Occipital lobe (tissue), 2 donors: ENCODE results near the gene NCOA3. TPM values are rescaled to one million over a fixed set of nuclear protein-coding genes. Genes with fewer than 3 reads are reported as not detected.

Source experiments
- DNase-seq: peaks from one replicate; lab custom pipeline; 2025; lab: John Stamatoyannopoulos, UW
- total RNA-seq: library from RNA; depleted of rRNA; stranded (reverse); fragments of >200 nt; gene quantifications from one replicate; pipeline ENCODE4 v1.2.3, GENCODE V29; 2014

NCOA3 gene
- total RNA-seq, 1 donor from 2014 or later = 53.2 TPM

DNA sequence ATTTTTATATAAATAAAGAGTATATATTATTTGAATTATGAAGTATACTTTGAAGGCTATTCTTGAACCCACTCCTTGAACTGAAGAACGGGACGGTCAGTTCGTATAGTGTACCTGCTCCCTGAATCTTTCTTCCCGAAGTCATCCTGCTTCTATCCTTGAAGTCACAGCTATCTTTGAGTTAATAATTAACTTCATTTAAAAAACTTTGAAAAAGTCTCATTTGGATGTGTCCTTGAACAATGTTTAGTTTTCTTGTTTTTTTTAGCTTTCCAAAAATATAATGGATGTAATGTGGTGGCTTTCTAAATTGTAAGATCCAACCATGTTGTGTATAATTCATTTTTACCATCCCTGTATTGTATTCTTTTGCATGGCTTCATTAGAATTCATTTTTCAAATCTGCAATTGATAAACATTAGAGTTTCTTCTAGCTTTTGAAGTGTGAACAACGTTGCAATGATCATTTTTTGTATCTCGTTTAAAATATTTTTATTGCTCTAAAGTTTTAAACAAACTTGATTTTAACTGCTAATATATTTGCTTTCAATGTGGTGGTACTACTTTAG is 94.4 kb downstream of the NCOA3 start:
- no peak for DNase-seq

DNA sequence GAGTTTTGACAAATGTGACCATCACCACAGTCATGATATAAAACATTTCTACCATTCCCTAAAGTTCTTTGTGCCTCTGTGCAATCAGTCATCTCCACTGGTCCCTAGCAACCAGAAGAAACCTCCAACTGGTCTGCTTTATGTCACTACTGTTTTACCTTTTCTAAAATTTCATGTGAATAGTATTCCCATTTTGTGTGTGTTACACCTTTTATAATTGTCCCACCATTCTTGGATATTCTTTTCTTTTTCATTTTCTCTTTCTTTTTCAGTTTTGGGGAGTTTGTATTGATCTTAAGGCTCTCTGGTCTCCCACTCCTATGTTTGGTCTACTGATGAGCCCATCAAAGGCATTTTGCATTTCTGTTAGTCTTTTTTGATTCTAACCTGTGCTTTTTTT is 95.4 kb downstream of the NCOA3 start:
- no peak for DNase-seq

DNA sequence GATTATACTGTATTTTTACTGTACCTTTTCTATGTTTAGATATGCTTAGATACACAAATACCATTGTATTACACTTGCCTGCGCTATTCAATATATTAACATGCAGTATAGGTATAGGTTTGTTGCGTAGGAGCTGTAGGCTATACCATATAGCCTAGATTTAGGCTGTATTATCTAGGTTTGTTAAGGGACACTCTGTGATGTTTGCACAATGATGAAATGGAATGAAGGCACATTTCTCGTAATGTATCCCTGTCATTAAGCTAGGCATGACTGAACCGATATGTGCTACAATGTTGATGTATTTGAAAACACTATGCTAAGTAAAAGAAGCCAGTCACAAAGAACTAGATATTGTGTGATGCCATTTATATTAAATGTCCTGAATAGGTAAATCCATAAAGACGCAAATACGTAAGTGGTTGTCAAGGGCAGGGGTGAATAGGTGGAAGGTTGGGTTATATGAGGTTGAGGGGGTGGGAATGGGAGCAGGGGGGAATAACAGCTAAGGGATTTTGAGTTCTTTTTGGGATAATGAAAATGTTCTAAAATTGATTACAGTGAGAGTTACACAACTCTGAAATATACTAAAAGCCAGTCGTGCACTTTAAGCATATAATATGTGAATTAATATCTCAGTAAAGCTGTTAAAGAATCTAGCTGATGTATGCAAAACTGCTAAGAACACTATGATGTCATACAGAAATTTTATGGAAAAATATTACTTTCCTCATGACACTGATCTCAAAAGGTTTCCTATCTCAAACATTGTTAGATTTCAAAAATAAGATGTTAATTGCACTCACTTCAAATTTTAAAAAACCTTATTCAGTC is 97.4 kb downstream of the NCOA3 start:
- no peak for DNase-seq

DNA sequence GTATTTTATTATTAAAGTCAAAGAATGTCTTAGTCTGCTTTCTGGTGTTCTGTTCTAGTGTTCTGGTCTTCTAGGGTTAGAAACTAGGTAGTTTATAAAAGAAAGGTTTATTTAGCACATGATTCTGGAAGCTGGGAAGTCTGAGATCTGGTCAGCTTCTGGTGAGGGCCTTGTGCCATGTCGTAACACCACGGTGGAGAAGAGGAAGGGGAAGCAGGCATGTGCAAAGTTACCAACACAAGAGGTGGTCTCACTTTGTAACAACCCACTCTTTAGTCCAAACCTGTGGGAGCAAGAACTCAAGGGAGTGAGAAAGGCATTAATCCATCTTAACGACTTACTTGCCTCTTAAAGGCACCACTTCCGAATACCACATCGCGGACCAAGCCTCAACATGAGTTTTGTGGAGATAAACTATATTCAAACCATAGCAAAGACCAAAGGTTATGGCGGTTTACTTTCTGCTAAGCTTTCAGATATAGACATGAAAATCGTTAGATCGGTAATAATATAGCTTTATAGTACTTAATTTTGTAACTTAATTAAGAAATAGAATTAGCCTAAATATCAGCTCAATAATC is 99.4 kb downstream of the NCOA3 start:
- DNase-seq = no peak

DNA sequence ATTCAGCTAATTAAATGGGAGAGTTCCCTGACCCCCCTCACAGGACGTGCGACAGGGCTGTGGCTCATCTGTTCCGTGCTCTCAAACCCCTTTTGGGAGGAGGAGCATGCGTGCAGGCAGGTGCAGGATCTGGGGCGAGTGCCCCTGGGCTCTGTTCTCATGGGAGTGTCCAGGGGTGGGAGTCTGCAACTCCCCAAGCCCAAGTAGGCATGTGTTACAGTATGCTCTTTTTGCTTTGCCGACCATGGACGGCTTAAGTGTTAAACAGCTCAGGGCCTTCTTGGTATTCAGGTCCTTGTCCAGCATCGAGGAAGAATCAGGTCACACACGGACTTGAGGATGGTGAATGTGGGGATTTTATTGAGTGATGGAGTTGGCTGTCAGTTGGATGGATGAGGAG is 101.6 kb downstream of the NCOA3 start:
- no peak for DNase-seq

DNA sequence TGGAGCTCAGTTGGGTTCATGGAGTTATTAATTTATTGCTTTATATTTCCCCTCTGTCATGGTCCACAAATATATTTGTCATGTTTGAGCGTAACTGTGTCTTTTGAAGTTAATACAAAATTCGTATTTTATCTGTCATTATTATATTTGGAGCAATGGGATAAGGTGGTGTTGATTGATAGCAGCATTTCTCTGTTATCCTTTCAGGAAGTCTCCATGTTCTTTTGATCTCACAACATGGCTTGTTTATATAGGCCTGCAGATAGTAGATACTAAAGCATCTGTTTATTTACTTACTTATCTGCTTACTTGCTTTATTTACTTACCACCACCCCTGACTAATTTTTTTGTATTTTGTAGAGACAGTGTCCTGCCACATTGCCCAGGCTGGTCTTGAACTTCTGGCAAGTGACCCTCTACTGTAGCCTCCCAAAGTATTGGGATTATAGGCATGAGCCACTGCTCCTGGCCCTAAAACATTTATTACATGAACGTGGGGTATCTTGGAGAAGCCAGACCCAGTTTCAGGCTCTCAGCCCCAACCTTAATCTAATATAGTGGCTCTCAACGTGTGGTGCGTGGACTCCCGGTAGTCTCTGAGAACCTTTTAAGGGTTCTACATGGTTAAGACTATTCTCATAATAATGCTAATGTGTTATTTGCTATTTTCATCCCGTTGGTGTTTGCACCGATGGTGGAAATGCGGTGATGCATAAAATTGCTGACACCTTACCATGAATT is 104.2 kb downstream of the NCOA3 start:
- DNase-seq = no peak

DNA sequence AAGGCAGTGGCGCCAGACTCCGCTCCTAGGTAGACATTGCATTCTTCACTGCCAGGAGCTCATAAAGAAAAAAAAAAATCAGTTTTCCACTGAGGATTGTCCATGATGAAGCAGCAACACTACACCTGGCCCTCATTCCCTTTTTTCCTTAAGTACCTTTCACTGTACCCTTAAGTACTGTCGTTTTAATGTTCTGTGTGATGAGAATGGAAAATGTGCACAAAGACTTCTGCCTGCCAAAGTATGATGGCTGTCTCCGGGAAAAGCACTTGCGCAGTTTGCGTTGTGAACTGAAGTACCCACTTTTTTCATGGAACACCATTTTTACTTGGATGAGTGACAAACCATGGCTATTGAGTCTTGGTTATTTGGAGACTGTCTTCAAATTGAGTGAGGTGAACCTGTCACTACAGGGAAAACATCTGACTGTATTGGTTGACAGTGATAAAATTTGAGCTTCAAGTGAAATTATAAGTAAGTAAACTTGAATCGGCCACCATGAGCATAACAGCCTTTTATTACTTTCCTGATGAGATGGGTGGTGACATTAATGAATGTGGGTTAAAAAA is 104.8 kb downstream of the NCOA3 start:
- no peak for DNase-seq

DNA sequence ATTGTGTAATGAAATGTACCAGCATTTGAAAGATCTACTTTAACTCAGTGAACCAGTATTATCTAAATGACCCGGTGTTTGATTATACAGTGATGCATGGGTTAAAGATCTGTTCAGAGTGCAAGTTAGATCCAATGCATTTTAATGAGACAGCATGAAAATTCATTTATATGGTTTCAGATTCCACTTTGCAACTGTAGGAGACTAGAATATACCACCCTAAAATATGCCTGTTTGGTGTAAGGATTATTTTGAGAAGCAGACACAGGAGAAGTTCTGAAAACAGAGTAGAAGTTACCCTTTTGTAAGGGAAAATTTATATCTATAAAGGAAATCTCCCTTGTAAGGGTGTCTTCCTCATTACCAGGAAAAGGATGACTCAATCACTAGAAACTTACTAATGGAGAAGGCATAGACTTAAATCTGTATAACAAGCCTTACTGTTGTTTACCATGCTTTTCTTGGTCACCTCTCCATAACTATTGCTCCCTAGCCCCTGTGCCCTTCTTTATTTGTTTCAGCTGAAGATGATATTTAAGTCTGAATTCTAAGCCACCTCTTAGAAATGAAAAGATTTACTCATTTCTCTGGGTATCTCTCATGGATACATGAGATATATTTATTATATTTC is 105.4 kb downstream of the NCOA3 start:
- DNase-seq = no peak

DNA sequence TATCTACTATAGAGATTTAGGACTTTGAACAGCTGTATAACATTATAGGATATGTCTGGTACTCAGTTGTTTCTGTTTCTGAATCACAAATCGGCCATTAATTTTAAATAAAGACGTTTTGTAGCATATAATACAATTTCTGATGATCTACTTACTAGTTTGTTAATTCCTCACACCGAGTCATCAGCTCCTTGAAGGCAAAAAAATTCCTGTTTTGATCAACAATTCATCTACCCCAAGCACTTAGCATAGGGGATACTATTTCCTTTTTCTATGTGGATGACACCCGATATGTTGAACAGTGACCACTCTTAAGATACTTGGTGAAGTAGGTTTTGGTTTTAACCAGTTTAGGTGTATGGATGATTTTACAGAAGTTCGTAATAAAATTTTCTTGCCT is 107.3 kb downstream of the NCOA3 start:
- no peak for DNase-seq

DNA sequence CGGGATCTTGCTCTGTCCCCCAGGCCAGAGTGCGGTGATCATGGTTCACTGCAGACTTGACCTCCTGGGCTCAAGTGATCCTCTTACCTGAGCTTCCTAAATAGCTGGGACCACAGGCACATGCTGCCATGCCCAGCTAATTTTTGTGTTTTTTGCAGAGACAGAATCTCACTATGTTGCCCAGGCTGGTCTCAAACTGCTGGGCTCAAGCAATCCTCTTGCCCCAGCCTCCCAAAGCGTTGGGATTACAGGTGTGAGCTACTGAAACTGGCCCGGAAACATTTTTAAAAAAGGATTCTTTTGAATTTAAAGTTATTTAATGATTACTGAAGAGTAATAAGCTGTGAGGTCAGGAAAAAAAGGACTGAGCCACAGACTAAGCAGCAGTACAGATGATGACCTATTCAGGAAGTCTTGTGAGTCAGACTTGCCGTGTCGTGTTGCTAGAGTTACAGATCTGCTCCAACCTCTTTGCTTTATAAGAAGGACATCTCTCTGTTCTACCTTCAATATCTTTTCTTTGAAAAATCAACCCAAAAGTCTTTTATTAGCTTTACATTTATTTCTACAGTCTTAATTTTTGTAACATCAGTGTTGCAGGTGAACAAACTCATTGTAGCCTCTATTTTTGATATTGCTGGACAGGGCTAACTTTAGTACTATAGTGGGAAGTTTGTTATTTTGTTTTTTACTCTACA is 108.7 kb downstream of the NCOA3 start:
- no peak for DNase-seq

DNA sequence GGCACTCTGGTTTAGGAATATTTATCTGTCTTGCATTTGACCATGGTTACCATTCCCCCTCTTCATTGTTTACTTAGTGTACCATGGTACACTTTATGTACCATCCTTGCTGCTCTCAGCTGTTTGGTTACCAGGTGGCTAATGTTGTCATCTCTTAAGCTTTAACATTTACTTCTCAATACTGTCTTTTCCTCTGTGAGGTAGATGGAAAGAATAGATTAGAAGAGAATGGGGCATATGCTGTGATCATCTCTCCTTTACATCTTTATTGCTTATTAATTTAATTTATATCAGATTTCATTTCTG is 109.2 kb downstream of the NCOA3 start:
- no peak for DNase-seq

DNA sequence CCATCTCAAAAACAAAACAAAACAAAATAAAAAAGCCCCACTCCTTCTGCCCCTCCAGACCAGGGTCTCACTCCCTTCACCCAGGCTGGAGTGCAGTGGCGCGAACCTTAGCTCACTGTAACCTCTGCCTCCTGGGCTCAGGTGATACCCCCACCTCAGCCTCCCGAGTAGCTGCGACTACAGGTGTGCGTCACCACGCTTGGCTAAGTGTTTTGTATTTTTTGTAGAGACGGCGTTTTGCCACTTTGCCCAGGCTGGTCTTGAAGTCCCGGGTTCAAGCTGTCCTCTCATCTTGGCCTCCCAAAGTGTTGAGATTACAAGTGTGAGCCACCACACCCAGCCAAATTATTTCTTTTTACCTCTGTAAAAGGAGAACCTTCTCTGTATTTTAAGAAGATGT is 110.1 kb downstream of the NCOA3 start:
- no peak for DNase-seq

DNA sequence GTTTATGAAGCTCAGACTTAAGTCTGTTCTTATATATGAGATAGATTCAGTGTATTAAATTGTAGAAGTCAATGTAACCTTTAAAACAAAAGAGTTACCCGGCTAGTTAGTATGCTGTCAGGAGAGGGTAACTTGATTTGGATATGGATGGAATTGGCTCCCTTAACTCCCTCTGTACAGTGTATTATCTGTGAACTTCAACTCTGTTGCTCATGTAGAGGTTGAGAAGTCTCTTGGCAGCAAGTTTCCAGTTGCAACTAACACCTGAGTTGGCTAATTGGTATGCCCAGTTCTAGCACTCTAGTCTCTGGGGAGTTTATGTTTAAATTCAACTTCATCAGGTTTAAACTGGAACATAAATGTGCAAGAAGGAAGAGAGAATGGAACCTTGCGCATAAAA is 111.0 kb downstream of the NCOA3 start:
- no peak for DNase-seq

DNA sequence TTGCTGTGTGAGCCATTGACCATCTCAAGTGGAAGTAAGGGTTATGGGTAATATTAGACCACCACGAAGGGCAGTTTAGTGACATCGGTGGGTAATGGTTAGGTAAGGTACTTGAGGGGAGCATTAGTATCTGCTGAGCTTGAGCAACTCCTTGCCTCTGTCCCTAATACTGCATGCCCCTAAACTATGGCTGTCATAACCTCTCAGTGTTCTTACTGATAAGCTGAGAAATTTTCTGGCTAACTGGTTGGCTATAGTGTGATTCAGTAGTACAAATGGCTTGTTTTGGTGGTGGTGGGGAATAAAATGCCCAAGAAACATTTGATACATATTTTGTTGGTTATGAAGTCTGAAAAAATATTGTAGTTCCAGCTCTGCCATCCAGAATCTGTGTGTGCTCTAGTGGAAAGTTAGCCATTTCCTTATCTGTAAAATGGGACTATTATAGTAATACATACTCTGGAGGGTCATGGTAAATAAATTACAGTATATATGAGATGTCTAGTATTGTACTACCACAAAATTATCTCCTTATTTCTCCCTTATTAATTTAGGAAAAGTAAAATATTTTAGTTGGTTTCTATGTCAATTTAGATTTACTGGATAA is 113.1 kb downstream of the NCOA3 start:
- no peak for DNase-seq

DNA sequence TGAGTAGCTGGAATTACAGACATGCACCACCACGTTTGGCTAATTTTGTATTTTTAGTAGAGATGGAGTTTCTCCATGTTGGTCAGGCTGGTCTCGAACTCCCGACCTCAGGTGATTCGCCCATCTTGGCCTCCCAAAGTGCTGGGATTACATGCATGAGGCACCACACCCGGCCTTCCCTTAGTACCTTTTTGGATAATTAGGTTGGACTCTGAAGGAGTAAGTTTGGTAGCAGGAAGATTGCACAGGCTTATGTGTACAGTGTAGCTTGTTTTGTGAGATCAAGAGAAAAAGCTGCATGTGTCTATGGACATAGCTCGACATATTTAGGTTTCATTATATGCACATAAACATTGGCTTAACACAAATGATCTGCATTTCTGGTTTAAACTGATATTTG is 116.8 kb downstream of the NCOA3 start:
- no peak for DNase-seq

DNA sequence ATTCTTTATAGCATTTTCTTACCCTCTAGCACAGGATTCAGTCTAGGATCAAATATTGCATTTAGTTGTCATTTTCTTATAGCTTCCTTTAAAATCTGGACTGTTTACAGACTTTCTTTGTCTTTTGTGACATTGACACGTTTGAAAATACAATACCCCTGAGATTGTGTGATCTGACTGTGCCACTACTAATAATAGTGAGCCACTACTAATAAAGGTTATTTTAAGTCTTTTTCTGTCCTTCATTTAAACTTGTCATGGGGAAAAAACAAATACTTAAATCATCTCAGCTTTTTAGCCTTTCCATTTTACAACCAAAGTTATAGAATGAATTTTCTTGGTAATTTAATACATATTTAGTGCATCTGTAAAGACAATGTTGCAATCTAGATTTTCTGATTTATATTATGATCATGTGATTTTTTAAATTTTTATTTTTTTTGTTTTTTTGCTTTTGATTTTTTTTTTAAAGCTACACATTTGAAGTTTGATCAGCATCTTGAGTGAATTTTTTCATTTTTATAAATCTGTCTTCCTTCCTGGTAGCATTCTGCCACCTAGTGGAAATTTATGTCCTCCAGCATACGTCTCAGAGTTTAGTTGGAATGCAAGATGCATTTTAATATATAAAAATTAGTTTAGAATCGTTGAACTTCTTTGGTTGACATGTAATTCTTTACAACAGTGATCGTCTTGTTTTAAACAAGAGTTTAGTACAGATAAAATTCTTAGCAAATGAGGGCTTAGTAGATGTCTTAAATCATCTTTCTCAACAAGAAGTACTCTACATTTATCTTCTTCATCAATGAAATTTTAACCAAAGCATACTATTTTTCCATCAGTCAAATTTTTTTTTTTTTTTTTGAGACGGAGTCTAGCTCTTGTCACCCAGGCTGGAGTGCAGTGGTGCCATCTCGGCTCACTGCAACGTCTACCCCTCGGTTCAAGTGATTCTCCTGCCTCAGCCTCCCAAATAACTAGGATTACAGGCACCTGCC is 119.4 kb downstream of the NCOA3 start:
- DNase-seq = no peak

DNA sequence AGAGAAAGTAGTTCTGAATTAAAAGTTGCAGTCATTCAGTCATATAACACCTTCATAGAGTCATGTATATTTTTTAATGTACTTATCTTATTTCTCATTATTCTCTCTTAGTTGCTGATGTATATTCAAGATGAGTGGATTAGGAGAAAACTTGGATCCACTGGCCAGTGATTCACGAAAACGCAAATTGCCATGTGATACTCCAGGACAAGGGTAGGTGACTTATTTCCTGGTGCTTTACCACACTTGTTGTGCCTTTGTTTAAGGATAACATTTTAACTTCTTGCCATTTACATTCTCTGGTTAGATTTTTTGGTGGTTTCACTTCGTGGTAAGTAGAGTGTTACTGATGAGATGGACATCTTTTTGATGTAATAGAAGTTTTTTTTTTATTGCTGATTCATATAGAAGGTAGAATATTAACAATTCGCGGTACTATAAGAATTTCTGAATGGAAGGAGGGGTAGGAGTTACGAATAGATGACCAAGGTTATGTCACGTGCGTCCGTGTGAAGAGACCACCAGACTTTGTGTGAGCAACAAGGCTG is 120.5 kb downstream of the NCOA3 start:
- DNase-seq = no peak

DNA sequence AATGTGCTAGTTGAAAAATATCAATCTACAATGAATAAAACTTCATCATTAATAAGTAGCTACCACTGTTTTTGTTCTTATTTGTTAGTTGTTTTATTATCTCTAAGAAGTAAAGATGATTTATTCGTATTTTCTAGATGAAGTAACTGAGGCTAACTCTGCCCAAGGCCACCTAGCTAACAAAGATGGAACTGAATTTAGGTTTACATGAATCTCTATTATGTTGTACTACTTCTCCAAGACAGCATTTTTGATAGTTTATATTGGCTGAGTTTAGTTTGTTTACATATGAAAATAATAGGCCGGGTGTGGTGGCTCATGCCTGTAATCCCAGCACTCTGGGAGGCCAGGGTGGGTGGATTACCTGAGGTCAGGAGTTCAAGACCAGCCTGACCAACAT is 121.5 kb downstream of the NCOA3 start:
- DNase-seq = no peak

DNA sequence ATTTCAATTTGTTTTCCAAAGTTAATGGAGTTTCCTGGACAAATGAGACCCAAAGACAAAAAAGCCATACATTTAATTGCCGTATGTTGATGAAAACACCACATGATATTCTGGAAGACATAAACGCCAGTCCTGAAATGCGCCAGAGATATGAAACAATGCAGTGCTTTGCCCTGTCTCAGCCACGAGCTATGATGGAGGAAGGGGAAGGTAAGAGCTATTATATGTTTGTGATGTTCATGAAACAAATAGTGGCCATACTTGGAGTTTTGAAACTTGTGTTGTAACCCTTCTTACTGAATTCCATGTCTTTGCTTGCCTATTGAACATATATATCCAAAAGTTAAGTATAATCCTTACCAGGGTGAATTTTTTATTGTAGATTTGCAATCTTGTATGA is 125.9 kb downstream of the NCOA3 start:
- no peak for DNase-seq
